ENCODE results near the gene CDON.
A peak's percentile ranks its signal among the peaks of the same experiment; 100 is the strongest.

The CDON gene

DNA sequence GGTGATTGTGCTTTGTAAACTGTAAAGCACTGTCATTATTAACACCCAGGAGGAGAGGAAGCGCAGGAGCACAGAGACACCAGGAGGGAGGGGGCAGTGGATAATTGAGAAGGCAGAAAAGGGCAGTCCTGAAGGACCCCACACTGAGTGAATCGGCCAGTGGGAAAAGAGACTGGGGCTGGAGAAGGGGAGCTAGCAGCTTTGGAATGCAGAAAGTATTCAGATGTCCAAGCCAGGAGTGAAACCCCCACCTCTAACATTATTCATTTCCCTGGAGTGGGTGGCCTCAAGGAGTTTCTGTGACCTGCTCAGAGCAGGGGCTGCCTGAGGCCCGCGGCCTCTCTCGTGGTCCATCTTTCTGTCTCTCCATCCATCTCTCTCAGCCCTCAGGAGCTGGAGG, 38.0 kb upstream of the CDON start:
- Histone ChIP-seq H2BK5ac (ENCODE audit: low read length) (no peak overlapping the region), H3K4ac (ENCODE audit: low read length) (no peak overlapping the region), H2BK120ac (ENCODE audit: low read depth, low read length) (peak overlapping the region; percentile 32), H3K4me1 (ENCODE audit: control insufficient read depth in 2 of 2, insufficient read depth in 1 of 2, low read depth in 1 of 2, low read length in 2 of 2) (peaks cover 24 to 57% of the 10 kb centered on the region in 2 donors), H3K4me3 (ENCODE audit: low read length in 2 of 2) (no peak overlapping the region), H2BK15ac (ENCODE audit: low read length) (peak overlapping the region; percentile 0), H3K9me3 (replicated peaks in 1 of 2; ENCODE audit: control insufficient read depth in 2 of 2, insufficient read depth in 1 of 2, low read depth in 1 of 2, low read length in 2 of 2) (no peaks in the 10 kb centered on the region), H3K23ac (ENCODE audit: low read depth, low read length, poor library complexity) (no peak overlapping the region), H3K14ac (ENCODE audit: low read length) (no peak overlapping the region), H4K91ac (ENCODE audit: low read depth, low read length, poor library complexity) (no peak overlapping the region), H3K18ac (ENCODE audit: low read length) (peak overlapping the region; percentile 76), H2AFZ (ENCODE audit: low read length) (no peak overlapping the region), H4K8ac (ENCODE audit: low read depth, low read length) (no peak overlapping the region), H3K27me3 (ENCODE audit: control insufficient read depth in 3 of 3, insufficient read depth in 3 of 3, low read depth in 1 of 3, low read length in 3 of 3) (peaks cover 0 to 44% (median 2%) of the 10 kb centered on the region in 3 experiments), H3K4me2 (ENCODE audit: insufficient read depth, low read length, poor library complexity, severe bottlenecking) (no peak overlapping the region), H2AK5ac (ENCODE audit: low read depth, low read length) (no peak overlapping the region), H2BK12ac (ENCODE audit: low read length) (no peak overlapping the region), H3K79me1 (ENCODE audit: low read depth, low read length) (no peaks in the 10 kb centered on the region), H3K27ac (replicated peaks; ENCODE audit: low read length) (peak overlapping the region; percentile 0), H3K36me3 (replicated peaks in 1 of 2; ENCODE audit: control insufficient read depth in 2 of 2, insufficient read depth in 2 of 2, low read length in 2 of 2) (no peaks in the 10 kb centered on the region), H3K9ac (ENCODE audit: low read depth, low read length, poor library complexity) (no peak overlapping the region)
- no peak for DNase-seq (ENCODE audit: low spot score)
- no CpG with 5 or more reads among the region's 5 CpGs for WGBS, 2 donors (ENCODE audit: extremely low coverage in 2 of 2, insufficient read length in 2 of 2, insufficient replicate concordance in 1 of 2)

DNA sequence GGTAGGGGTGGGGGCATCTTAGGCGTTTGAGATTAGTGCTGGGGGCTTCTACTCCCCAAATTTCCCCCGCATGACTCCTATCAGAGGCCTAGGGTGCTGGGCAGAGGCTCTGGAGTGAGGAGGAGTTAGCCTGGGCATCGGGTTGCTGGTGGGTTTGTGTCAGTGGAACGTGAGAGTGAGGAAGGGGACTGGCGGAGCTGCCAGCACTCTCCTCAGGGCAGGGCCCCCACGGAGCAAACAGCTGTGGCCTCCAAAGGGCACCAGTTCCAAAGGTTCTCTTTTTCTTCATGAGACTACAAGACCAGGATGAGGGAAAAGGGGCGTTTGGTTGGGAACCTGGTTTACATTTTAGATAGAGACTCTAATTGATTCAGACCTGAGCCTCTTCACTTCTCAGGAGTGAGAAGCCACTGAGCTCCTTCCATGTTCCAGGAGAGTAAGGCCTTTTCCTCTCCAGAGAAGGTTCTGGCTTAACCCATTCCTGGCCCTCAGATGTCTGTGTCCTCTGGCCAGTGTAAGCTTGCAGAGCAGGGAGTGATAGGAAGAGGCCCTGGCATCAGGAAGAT, 35.6 kb upstream of the CDON start:
- Histone ChIP-seq H3K23ac (ENCODE audit: low read depth, low read length, poor library complexity) (peak overlapping the region; percentile 16), H3K27me3 (ENCODE audit: control insufficient read depth in 3 of 3, insufficient read depth in 3 of 3, low read depth in 1 of 3, low read length in 3 of 3) (peaks cover 0 to 41% (median 2%) of the 10 kb centered on the region in 3 experiments), H2AFZ (ENCODE audit: low read length) (no peak overlapping the region), H3K9ac (ENCODE audit: low read depth, low read length, poor library complexity) (no peak overlapping the region), H4K8ac (ENCODE audit: low read depth, low read length) (no peak overlapping the region), H3K9me3 (replicated peaks in 1 of 2; ENCODE audit: control insufficient read depth in 2 of 2, insufficient read depth in 1 of 2, low read depth in 1 of 2, low read length in 2 of 2) (no peaks in the 10 kb centered on the region), H2BK120ac (ENCODE audit: low read depth, low read length) (no peak overlapping the region), H3K4me2 (ENCODE audit: insufficient read depth, low read length, poor library complexity, severe bottlenecking) (no peak overlapping the region), H4K91ac (ENCODE audit: low read depth, low read length, poor library complexity) (peak overlapping the region; percentile 76), H3K4me1 (ENCODE audit: control insufficient read depth in 2 of 2, insufficient read depth in 1 of 2, low read depth in 1 of 2, low read length in 2 of 2) (peaks cover 16 to 35% of the 10 kb centered on the region in 2 donors), H3K4ac (ENCODE audit: low read length) (no peak overlapping the region), H3K18ac (ENCODE audit: low read length) (peak overlapping the region; percentile 68), H3K79me1 (ENCODE audit: low read depth, low read length) (no peaks in the 10 kb centered on the region), H3K14ac (ENCODE audit: low read length) (no peak overlapping the region), H2BK12ac (ENCODE audit: low read length) (peak overlapping the region; percentile 59), H2BK5ac (ENCODE audit: low read length) (no peak overlapping the region), H3K4me3 (ENCODE audit: low read length in 2 of 2) (no peak overlapping the region), H3K27ac (replicated peaks; ENCODE audit: low read length) (no peak overlapping the region), H3K36me3 (replicated peaks in 1 of 2; ENCODE audit: control insufficient read depth in 2 of 2, insufficient read depth in 2 of 2, low read length in 2 of 2) (no peaks in the 10 kb centered on the region), H2AK5ac (ENCODE audit: low read depth, low read length) (peak overlapping the region; percentile 94), H2BK15ac (ENCODE audit: low read length) (peak overlapping the region; percentile 77)
- no peak for DNase-seq (ENCODE audit: low spot score)
- WGBS, 2 donors (ENCODE audit: extremely low coverage in 2 of 2, insufficient read length in 2 of 2, insufficient replicate concordance in 1 of 2) = no CpG with 5 or more reads among the region's 7 CpGs

DNA sequence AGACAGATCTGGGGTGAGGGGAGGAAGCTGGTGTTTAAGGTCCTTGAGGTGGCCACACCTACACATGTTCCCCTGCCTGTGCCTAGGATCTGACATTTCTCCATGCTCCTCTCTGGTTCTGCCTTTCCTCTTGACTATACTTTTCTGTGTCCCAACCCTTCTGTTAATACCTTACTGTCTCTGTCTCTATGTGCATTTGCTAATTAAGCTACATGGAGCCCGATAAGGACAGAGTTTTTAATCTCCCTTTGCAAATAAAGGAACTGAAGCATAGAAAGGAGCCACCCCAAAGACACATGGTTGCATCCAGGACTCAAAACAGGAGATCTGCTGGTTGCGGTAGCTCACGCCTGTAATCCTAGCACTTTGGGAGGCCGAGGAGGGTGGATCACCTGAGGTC, 33.1 kb upstream of the CDON start:
- Histone ChIP-seq H4K91ac (ENCODE audit: low read depth, low read length, poor library complexity) (no peak overlapping the region), H3K79me1 (ENCODE audit: low read depth, low read length) (no peaks in the 10 kb centered on the region), H3K4me3 (ENCODE audit: low read length in 2 of 2) (no peak overlapping the region), H3K9ac (ENCODE audit: low read depth, low read length, poor library complexity) (no peak overlapping the region), H3K18ac (ENCODE audit: low read length) (no peak overlapping the region), H2AFZ (ENCODE audit: low read length) (no peak overlapping the region), H2BK12ac (ENCODE audit: low read length) (no peak overlapping the region), H2BK15ac (ENCODE audit: low read length) (no peak overlapping the region), H3K4ac (ENCODE audit: low read length) (no peak overlapping the region), H3K27ac (replicated peaks; ENCODE audit: low read length) (no peak overlapping the region), H2AK5ac (ENCODE audit: low read depth, low read length) (no peak overlapping the region), H3K27me3 (ENCODE audit: control insufficient read depth in 3 of 3, insufficient read depth in 3 of 3, low read depth in 1 of 3, low read length in 3 of 3) (peaks cover 0 to 26% (median 2%) of the 10 kb centered on the region in 3 experiments), H3K36me3 (replicated peaks in 1 of 2; ENCODE audit: control insufficient read depth in 2 of 2, insufficient read depth in 2 of 2, low read length in 2 of 2) (no peaks in the 10 kb centered on the region), H3K14ac (ENCODE audit: low read length) (no peak overlapping the region), H3K4me2 (ENCODE audit: insufficient read depth, low read length, poor library complexity, severe bottlenecking) (no peak overlapping the region), H3K9me3 (replicated peaks in 1 of 2; ENCODE audit: control insufficient read depth in 2 of 2, insufficient read depth in 1 of 2, low read depth in 1 of 2, low read length in 2 of 2) (no peaks in the 10 kb centered on the region), H2BK120ac (ENCODE audit: low read depth, low read length) (no peak overlapping the region), H4K8ac (ENCODE audit: low read depth, low read length) (no peak overlapping the region), H2BK5ac (ENCODE audit: low read length) (no peak overlapping the region), H3K23ac (ENCODE audit: low read depth, low read length, poor library complexity) (no peak overlapping the region), H3K4me1 (ENCODE audit: control insufficient read depth in 2 of 2, insufficient read depth in 1 of 2, low read depth in 1 of 2, low read length in 2 of 2) (peaks cover 8 to 13% of the 10 kb centered on the region in 2 donors)
- no peak for DNase-seq (ENCODE audit: low spot score)
- no CpG with 5 or more reads among the region's 4 CpGs for WGBS, 2 donors (ENCODE audit: extremely low coverage in 2 of 2, insufficient read length in 2 of 2, insufficient replicate concordance in 1 of 2)

DNA sequence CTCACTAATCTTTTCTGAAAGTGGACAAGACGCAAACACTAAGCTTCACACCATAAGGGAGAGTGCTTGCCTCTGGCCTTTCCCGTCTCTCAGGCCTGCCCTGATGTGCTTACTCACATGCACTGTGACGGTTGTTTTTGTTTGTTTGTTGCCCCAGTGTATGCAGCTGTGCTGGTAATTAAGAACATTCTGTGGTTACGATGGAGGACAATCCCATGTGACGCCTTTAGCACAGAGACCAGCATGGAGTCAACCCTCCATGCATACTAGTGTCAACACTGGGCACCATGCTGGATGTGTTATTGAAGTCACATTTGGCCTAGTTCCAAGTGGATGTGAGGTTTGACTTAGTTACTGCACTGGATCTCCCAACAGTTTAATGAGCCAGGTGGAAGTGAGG, 27.8 kb upstream of the CDON start:
- H2BK15ac ChIP-seq (ENCODE audit: low read length) = no peak overlapping the region
- no peak overlapping the region for H4K91ac ChIP-seq (ENCODE audit: low read depth, low read length, poor library complexity)
- no peak overlapping the region for H4K8ac ChIP-seq (ENCODE audit: low read depth, low read length)

More for the DNA sequence above, 27.8 kb upstream of the CDON start:
- H3K23ac ChIP-seq (ENCODE audit: low read depth, low read length, poor library complexity) = no peak overlapping the region
- no peaks in the 10 kb centered on the region for H3K9me3 ChIP-seq (replicated peaks in 1 of 2; ENCODE audit: control insufficient read depth in 2 of 2, insufficient read depth in 1 of 2, low read depth in 1 of 2, low read length in 2 of 2)
- DNase-seq (ENCODE audit: low spot score) = no peak
- no peak overlapping the region for H2BK120ac ChIP-seq (ENCODE audit: low read depth, low read length)
- no peak overlapping the region for H3K9ac ChIP-seq (ENCODE audit: low read depth, low read length, poor library complexity)
- H3K14ac ChIP-seq (ENCODE audit: low read length) = no peak overlapping the region
- no peak overlapping the region for H3K4me3 ChIP-seq (ENCODE audit: low read length in 2 of 2)
- no peak overlapping the region for H3K18ac ChIP-seq (ENCODE audit: low read length)
- WGBS, 2 donors (ENCODE audit: extremely low coverage in 2 of 2, insufficient read length in 2 of 2, insufficient replicate concordance in 1 of 2) = no CpG with 5 or more reads among the region's 5 CpGs
- H3K27ac ChIP-seq (replicated peaks; ENCODE audit: low read length) = no peak overlapping the region
- H2AK5ac ChIP-seq (ENCODE audit: low read depth, low read length) = no peak overlapping the region
- no peak overlapping the region for H2BK5ac ChIP-seq (ENCODE audit: low read length)
- no peaks in the 10 kb centered on the region for H3K36me3 ChIP-seq (replicated peaks in 1 of 2; ENCODE audit: control insufficient read depth in 2 of 2, insufficient read depth in 2 of 2, low read length in 2 of 2)
- H2BK12ac ChIP-seq (ENCODE audit: low read length) = no peak overlapping the region
- no peak overlapping the region for H2AFZ ChIP-seq (ENCODE audit: low read length)
- H3K27me3 ChIP-seq (ENCODE audit: control insufficient read depth in 3 of 3, insufficient read depth in 3 of 3, low read depth in 1 of 3, low read length in 3 of 3) = peaks cover 0 to 24% (median 0%) of the 10 kb centered on the region in 3 experiments
- H3K4me2 ChIP-seq (ENCODE audit: insufficient read depth, low read length, poor library complexity, severe bottlenecking) = no peak overlapping the region
- H3K4me1 ChIP-seq (ENCODE audit: control insufficient read depth in 2 of 2, insufficient read depth in 1 of 2, low read depth in 1 of 2, low read length in 2 of 2) = peaks cover 3 to 4% of the 10 kb centered on the region in 2 donors
- H3K79me1 ChIP-seq (ENCODE audit: low read depth, low read length) = no peaks in the 10 kb centered on the region
- no peak overlapping the region for H3K4ac ChIP-seq (ENCODE audit: low read length)

Data from neuronal stem cell (in vitro differentiated cells).